Measurements from ENCODE around the gene SOCS2. TPM values are rescaled to one million over a fixed set of nuclear protein-coding genes. Genes with fewer than 3 reads are reported as not detected.

SOCS2 gene
- total RNA-seq, 1 experiment from 2014 or later, result 15.2 TPM

- TF ChIP-seq SP1 (IDR thresholded peaks at IDR 0.05; ENCODE audit: low read depth), result no peak
- no peak for TF ChIP-seq ELF1 (IDR thresholded peaks at IDR 0.05; ENCODE audit: borderline replicate concordance, low read depth)
Measured at GRCh38 chr12:93581370-93581769, 8.9 kb downstream of the SOCS2 start (continued).

- ChIA-PET CTCF (interaction anchor here (0.9 kb wide), 1 partner anchor 493 kb away, joined by 3 read pairs; no protein-coding TSS in a partner anchor), RAD21 (ENCODE audit: low non-redundant PET in 1 of 2, low total read pairs in 2 of 2, uncharacterized antibody in 2 of 2, unreplicated experiment in 2 of 2) (no interaction called here)
- no peak for ATAC-seq
Measured at GRCh38 chr12:93582351-93582750, 9.9 kb downstream of the SOCS2 start.

GRCh38 chr12:93583627-93584392 is 11.3 kb downstream of the SOCS2 start:
- Histone ChIP-seq H3K4me3 (replicated peaks in 1 of 2; ENCODE audit: low read depth in 1 of 2, low read length in 2 of 2) (no peak overlapping the region), H3K9ac (ENCODE audit: low read length) (no peak overlapping the region), H3K9me2 (ENCODE audit: insufficient read depth) (no peaks in the 10 kb centered on the region), H3K4me1 (ENCODE audit: control insufficient read depth in 1 of 2, insufficient read depth in 2 of 2, low read length in 2 of 2) (no peaks in the 10 kb centered on the region), H3K4me2 (ENCODE audit: low read length) (no peak overlapping the region), H3K27me3 (ENCODE audit: insufficient read depth, low read length) (no peaks in the 10 kb centered on the region), H3K36me3 (ENCODE audit: control insufficient read depth in 1 of 2, insufficient read depth in 2 of 2, low read length in 2 of 2) (no peaks in the 10 kb centered on the region), H3K9me3 (ENCODE audit: control insufficient read depth in 1 of 2, insufficient read depth in 1 of 2, low read depth in 1 of 2, low read length in 2 of 2) (no peaks in the 10 kb centered on the region), H3K79me2 (ENCODE audit: insufficient read depth, low read length) (no peaks in the 10 kb centered on the region), H4K20me1 (ENCODE audit: insufficient read depth) (no peaks in the 10 kb centered on the region), H2AFZ (ENCODE audit: low read depth, low read length, poor library complexity, severe bottlenecking) (no peak overlapping the region), H3K27ac (ENCODE audit: low read depth, low read length) (no peak overlapping the region)
- ChIA-PET CTCF (no interaction called here), POLR2A (no interaction called here), RAD21 (ENCODE audit: low non-redundant PET in 1 of 2, low total read pairs in 2 of 2, uncharacterized antibody in 2 of 2, unreplicated experiment in 2 of 2) (no interaction called here)
- intact Hi-C loops (cut with micrococcal nuclease), result no loop called here
- no peak for ATAC-seq
- no peak for DNase-seq (ENCODE audit: low read depth, low spot score)
- BruUV-seq (replicated peaks), result no TSS peak
- TF ChIP-seq ELF1 (IDR thresholded peaks at IDR 0.05; ENCODE audit: borderline replicate concordance, low read depth), result no peak
- TF ChIP-seq JUND (IDR thresholded peaks at IDR 0.05), result no peak
- no peak for TF ChIP-seq ZBTB33 (IDR thresholded peaks at IDR 0.05; ENCODE audit: extremely low read depth, insufficient replicate concordance, low read length)
- TF ChIP-seq ZFX (IDR thresholded peaks at IDR 0.05), result no peak
- TF ChIP-seq POLR2A (IDR thresholded peaks at IDR 0.05; ENCODE audit: borderline replicate concordance, extremely low read depth, insufficient read depth, insufficient read length), result no peak
- no peak for TF ChIP-seq MAX (IDR thresholded peaks at IDR 0.05)
- TF ChIP-seq EZH2phosphoT487 (IDR thresholded peaks at IDR 0.05; ENCODE audit: borderline replicate concordance), result no peak
- TF ChIP-seq ZNF274 (IDR thresholded peaks at IDR 0.05; ENCODE audit: low read depth, low read length), result no peak
- no peak for TF ChIP-seq POLR2AphosphoS5 (IDR thresholded peaks at IDR 0.05; ENCODE audit: low read depth, low read length)
- no peak for TF ChIP-seq SRF (IDR thresholded peaks at IDR 0.05; ENCODE audit: low read depth)
- no peak for TF ChIP-seq ATF3 (IDR thresholded peaks at IDR 0.05)
- TF ChIP-seq EZH2 (IDR thresholded peaks at IDR 0.05), result no peak
- TF ChIP-seq CBX3 (IDR thresholded peaks at IDR 0.05; ENCODE audit: low read depth), result no peak
- TF ChIP-seq CEBPB (IDR thresholded peaks at IDR 0.05; ENCODE audit: low read depth), result no peak

More at GRCh38 chr12:93582351-93582750, 9.9 kb downstream of the SOCS2 start:
- no peaks in the 10 kb centered on the region for H3K9me2 ChIP-seq (ENCODE audit: insufficient read depth)
- H2AFZ ChIP-seq (ENCODE audit: low read depth, low read length, poor library complexity, severe bottlenecking), result no peak overlapping the region
- TF ChIP-seq JUND (IDR thresholded peaks at IDR 0.05), result no peak
- H3K9ac ChIP-seq (ENCODE audit: low read length), result no peak overlapping the region
- no peaks in the 10 kb centered on the region for H3K36me3 ChIP-seq (ENCODE audit: control insufficient read depth in 1 of 2, insufficient read depth in 2 of 2, low read length in 2 of 2)
- H3K79me2 ChIP-seq (ENCODE audit: insufficient read depth, low read length), result no peaks in the 10 kb centered on the region
- intact Hi-C loops (cut with micrococcal nuclease), result no loop called here
- H3K27ac ChIP-seq (ENCODE audit: low read depth, low read length), result no peak overlapping the region
- H3K27me3 ChIP-seq (ENCODE audit: insufficient read depth, low read length), result no peaks in the 10 kb centered on the region
- no peaks in the 10 kb centered on the region for H3K9me3 ChIP-seq (ENCODE audit: control insufficient read depth in 1 of 2, insufficient read depth in 1 of 2, low read depth in 1 of 2, low read length in 2 of 2)
- no peaks in the 10 kb centered on the region for H4K20me1 ChIP-seq (ENCODE audit: insufficient read depth)
- DNase-seq (ENCODE audit: low read depth, low spot score), result no peak
- no peak overlapping the region for H3K4me3 ChIP-seq (replicated peaks in 1 of 2; ENCODE audit: low read depth in 1 of 2, low read length in 2 of 2)
- POLR2A ChIA-PET, result no interaction called here
- H3K4me1 ChIP-seq (ENCODE audit: control insufficient read depth in 1 of 2, insufficient read depth in 2 of 2, low read length in 2 of 2), result no peaks in the 10 kb centered on the region
- no peak overlapping the region for H3K4me2 ChIP-seq (ENCODE audit: low read length)
- BruUV-seq (replicated peaks), result no TSS peak

Measured in HCT116 (cell line).